Measurements from ENCODE around the gene SLC23A3. TPM values are rescaled to one million over a fixed set of nuclear protein-coding genes. Genes with fewer than 3 reads are reported as not detected.

The SLC23A3 gene
- total RNA-seq, 1 donor from 2014 or later: 1.4 TPM

GRCh38 chr2:219124381-219125110 is 45.3 kb downstream of the SLC23A3 start:
- ATAC-seq (ENCODE audit: poor library complexity) (peak; percentile 30), DNase-seq (no peak)
- intact Hi-C loops (cut with DNase I): no loop called here

- no peak for ATAC-seq (ENCODE audit: poor library complexity)
- intact Hi-C loops (cut with DNase I): no loop called here
Observed at GRCh38 chr2:219123356-219124135, 46.3 kb downstream of the SLC23A3 start.

GRCh38 chr2:219122202-219122980 is 47.4 kb downstream of the SLC23A3 start:
- no peak for DNase-seq
- intact Hi-C loops (cut with DNase I): no loop called here
- ATAC-seq (ENCODE audit: poor library complexity): no peak

More at GRCh38 chr2:219123356-219124135, 46.3 kb downstream of the SLC23A3 start:
- no peak for DNase-seq

DNA sequence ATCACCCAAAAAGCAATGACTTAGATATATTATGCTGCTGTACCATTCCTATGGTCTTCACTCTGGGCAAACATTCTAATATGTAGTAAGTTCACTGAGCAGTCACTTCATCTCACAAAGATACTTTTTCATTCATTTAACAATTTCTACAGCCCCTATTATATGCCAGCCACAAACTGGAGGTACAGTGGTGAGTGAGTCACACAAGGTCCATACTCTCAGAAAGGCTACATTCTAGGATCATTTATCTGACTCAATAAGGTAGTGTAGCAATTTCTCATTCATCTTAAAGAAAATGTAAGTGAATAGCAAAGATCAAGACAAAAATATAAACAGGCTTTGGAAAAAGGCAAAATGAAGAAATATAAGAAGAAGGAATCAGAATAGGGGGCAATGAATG is 49.7 kb downstream of the SLC23A3 start:
- ATAC-seq (ENCODE audit: poor library complexity) (no peak), DNase-seq (no peak)
- intact Hi-C loops (cut with DNase I): no loop called here

- ATAC-seq (ENCODE audit: poor library complexity) (peak; percentile 84), DNase-seq (peak; percentile 59)
- intact Hi-C loops (cut with DNase I): loop anchor here (2.0 to 5.0 kb wide), 2 partner anchors 42 to 61 kb away; no protein-coding TSS in a partner anchor
Observed at GRCh38 chr2:219119422-219120043, 50.3 kb downstream of the SLC23A3 start.

DNA sequence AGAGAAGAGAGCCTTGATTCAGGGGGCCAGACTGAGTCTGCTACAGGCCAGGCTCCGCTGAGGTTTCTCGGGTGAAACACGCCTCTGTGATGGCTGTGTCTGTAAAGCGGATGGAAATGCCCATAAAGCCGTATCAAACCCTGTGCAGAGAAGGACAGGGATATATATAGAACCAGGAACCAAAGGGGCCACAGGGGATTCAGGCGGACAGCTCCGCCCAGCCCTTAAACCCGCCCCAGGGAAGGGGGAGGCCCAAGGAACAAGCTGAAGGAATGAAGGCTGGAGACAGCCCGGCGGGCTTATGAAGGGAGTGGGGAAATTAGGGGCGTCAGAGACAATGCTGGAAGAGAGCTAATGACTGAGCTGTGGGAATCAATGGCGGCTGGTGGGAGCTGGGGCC is 51.3 kb downstream of the SLC23A3 start:
- intact Hi-C loops (cut with DNase I): loop anchor here (2.0 to 5.0 kb wide), 2 partner anchors 41 to 60 kb away; no protein-coding TSS in a partner anchor
- DNase-seq (peak; percentile 43), ATAC-seq (ENCODE audit: poor library complexity) (peak; percentile 69)

- DNase-seq (no peak), ATAC-seq (ENCODE audit: poor library complexity) (peak; percentile 20)
- intact Hi-C loops (cut with DNase I): loop anchor here (5.0 kb wide), 1 partner anchor 40 kb away; no protein-coding TSS in a partner anchor
Observed at GRCh38 chr2:219116776-219117646, 52.8 kb downstream of the SLC23A3 start.

DNA sequence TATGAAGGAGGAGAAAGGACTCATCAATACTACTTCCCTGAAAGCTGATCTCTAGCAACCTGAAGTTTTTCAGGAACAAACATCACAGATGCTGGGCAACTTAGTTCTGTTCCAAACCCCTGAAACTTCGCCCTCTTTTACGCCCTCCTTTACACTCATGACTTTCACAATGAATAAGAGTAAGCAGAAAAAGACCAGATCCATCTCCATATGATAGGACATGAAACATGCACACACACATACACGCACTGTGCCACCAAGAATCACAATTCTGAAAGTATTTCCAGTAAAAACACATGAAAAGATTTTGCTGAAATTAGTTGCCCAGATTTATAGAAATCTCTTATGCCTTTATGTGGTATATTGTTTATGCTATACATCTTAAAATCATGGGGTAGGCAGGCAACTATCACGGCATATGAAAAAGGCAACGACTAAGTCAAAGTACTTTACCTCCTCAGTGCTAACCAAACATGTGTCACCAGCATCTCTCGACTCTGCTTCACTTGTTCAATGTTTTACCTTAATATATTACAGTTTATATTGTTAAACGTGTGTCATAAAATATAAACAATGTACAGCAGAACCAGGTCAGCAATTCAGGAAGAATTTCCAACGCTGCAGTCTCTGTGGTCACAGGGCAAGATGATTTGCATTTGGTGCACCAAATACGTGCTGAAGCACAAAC is 57.0 kb downstream of the SLC23A3 start:
- intact Hi-C loops (cut with DNase I): no loop called here
- ATAC-seq (ENCODE audit: poor library complexity): no peak
- DNase-seq: no peak

DNA sequence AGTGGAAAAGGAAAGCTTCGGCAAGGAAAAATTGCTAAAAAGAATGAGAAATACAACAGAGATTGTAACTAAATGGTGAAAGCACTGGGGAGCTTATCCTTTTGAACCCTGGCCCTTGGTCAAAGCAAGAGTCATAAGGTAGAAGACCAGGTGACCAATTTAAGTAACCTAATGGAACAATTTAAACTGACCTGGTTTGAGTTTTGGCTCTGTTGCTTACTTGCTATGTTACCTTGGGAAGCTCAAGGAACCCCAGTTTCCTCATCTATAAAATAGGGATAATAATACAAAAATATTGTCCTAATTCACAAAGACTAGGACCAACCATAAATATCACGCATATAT is 57.8 kb downstream of the SLC23A3 start:
- DNase-seq (no peak), ATAC-seq (ENCODE audit: poor library complexity) (no peak)
- intact Hi-C loops (cut with DNase I): no loop called here

Other genes with a start within 250 kb of the SLC23A3 start
- not detected for gene CDK5R2, start 210.4 kb downstream of the SLC23A3 start, total RNA-seq
- not detected for gene FEV, start 184.8 kb downstream of the SLC23A3 start, total RNA-seq
- not detected for gene CRYBA2, start 176.6 kb downstream of the SLC23A3 start, total RNA-seq
- gene CFAP65, start 128.5 kb downstream of the SLC23A3 start, total RNA-seq: not detected
- not detected for gene IHH, start 109.1 kb downstream of the SLC23A3 start, total RNA-seq
- 7.5 TPM for gene NHEJ1, start 9.2 kb downstream of the SLC23A3 start, total RNA-seq
- 69.3 TPM for gene CNPPD1, start 6.9 kb upstream of the SLC23A3 start, total RNA-seq
- gene RETREG2, start 8.2 kb upstream of the SLC23A3 start, total RNA-seq: 36.8 TPM
- 21.3 TPM for gene ZFAND2B, start 36.8 kb upstream of the SLC23A3 start, total RNA-seq
- gene ABCB6, start 48.9 kb upstream of the SLC23A3 start, total RNA-seq: 25.2 TPM
- gene ATG9A, start 59.6 kb upstream of the SLC23A3 start, total RNA-seq: 86.3 TPM
- gene ANKZF1, start 59.8 kb upstream of the SLC23A3 start, total RNA-seq: 27.3 TPM
- gene GLB1L, start 75.4 kb upstream of the SLC23A3 start, total RNA-seq: 1.4 TPM
- gene STK16, start 75.5 kb upstream of the SLC23A3 start, total RNA-seq: 16.7 TPM
- not detected for gene TUBA4B, start 83.2 kb upstream of the SLC23A3 start, total RNA-seq
- 84.3 TPM for gene TUBA4A, start 83.9 kb upstream of the SLC23A3 start, total RNA-seq
- gene DNAJB2, start 109.3 kb upstream of the SLC23A3 start, total RNA-seq: 83.3 TPM
- gene PTPRN, start 139.4 kb upstream of the SLC23A3 start, total RNA-seq: not detected
- not detected for gene RESP18, start 162.7 kb upstream of the SLC23A3 start, total RNA-seq
- 76.5 TPM for gene DNPEP, start 217.9 kb upstream of the SLC23A3 start, total RNA-seq
- 12,920 TPM for gene DES, start 248.3 kb upstream of the SLC23A3 start, total RNA-seq

Measured in Right ventricle myocardium superior (tissue), 1 donor.